H9 (cell line): Measurements from ENCODE around the gene RHOU. TPM values are rescaled to one million over a fixed set of nuclear protein-coding genes. Genes with fewer than 3 reads are reported as not detected.

Experiments
- DNase-seq: peaks from one replicate; pipeline ENCODE4 v3.0.0-alpha.2; 2017
- H2AFZ ChIP-seq: one replicate; pipeline ENCODE4 v1.6.1; 2013; ENCODE audit warnings: mild to moderate bottlenecking, low read length, control low read depth, moderate library complexity
- H2AK5ac ChIP-seq: 2 replicates; pipeline ENCODE4 v1.6.1; 2013; ENCODE audit warnings: low read length, control low read depth, mixed read lengths; ENCODE audit not compliant: insufficient read length
- H2BK120ac ChIP-seq: one replicate; pipeline ENCODE4 v1.6.1; 2013; ENCODE audit warnings: low read depth, mild to moderate bottlenecking, low read length, control low read depth, inconsistent platforms; ENCODE audit not compliant: poor library complexity, severe bottlenecking
- H2BK12ac ChIP-seq: 2 replicates; pipeline ENCODE4 v1.6.1; 2013; ENCODE audit warnings: low read length, control low read depth, mixed read lengths, low read depth; ENCODE audit not compliant: insufficient read length
- H2BK15ac ChIP-seq: 2 replicates; pipeline ENCODE4 v1.6.1; 2013; ENCODE audit warnings: low read depth, low read length, control low read depth
- H2BK20ac ChIP-seq: one replicate; pipeline ENCODE4 v1.6.1; 2013; ENCODE audit warnings: low read depth, mild to moderate bottlenecking, low read length, control low read depth, inconsistent platforms; ENCODE audit not compliant: poor library complexity, severe bottlenecking
- H2BK5ac ChIP-seq: 2 replicates; pipeline ENCODE4 v1.6.1; 2013; ENCODE audit warnings: low read length, control low read depth, mixed read lengths; ENCODE audit not compliant: insufficient read length
- H3K14ac ChIP-seq: 2 replicates; pipeline ENCODE4 v1.6.1; 2013; ENCODE audit warnings: low read length, control low read depth; ENCODE audit not compliant: insufficient read depth
- H3K18ac ChIP-seq: 2 replicates; pipeline ENCODE4 v1.6.1; 2013; ENCODE audit warnings: low read depth, mild to moderate bottlenecking, mixed read lengths, low read length, control low read depth; ENCODE audit not compliant: insufficient read length
- H3K23ac ChIP-seq: 2 replicates; pipeline ENCODE4 v1.6.1; 2013; ENCODE audit warnings: low read length, control low read depth, mixed read lengths, low read depth; ENCODE audit not compliant: insufficient read length
- H3K23me2 ChIP-seq: 2 replicates; pipeline ENCODE4 v1.6.1; 2013; ENCODE audit warnings: low read depth, mild to moderate bottlenecking, mixed read lengths, low read length, control low read depth; ENCODE audit not compliant: insufficient read length, poor library complexity, severe bottlenecking
- H3K27ac ChIP-seq: 2 replicates; pipeline ENCODE4 v1.5.1; 2013; ENCODE audit warnings: low read length, control low read depth, mixed read lengths, low read depth; ENCODE audit not compliant: insufficient read length
- H3K27me3 ChIP-seq: 2 replicates; pipeline ENCODE4 v1.6.1; 2013; ENCODE audit warnings: low read length, control low read depth, inconsistent platforms; ENCODE audit not compliant: insufficient read depth
- H3K4ac ChIP-seq: 2 replicates; pipeline ENCODE4 v1.6.1; 2013; ENCODE audit warnings: low read depth, mild to moderate bottlenecking, control low read depth, inconsistent platforms, low read length, moderate library complexity
- H3K4me1 ChIP-seq: 2 replicates; pipeline ENCODE4 v1.6.1; 2013; ENCODE audit warnings: low read length, control low read depth, inconsistent platforms; ENCODE audit not compliant: insufficient read depth
- H3K4me2 ChIP-seq: 2 replicates; pipeline ENCODE4 v1.6.1; 2013; ENCODE audit warnings: low read length, control low read depth, mixed read lengths; ENCODE audit not compliant: insufficient read length, insufficient read depth
- H3K56ac ChIP-seq: 2 replicates; pipeline ENCODE4 v1.6.1; 2013; ENCODE audit warnings: low read depth, mild to moderate bottlenecking, mixed read lengths, low read length, control low read depth; ENCODE audit not compliant: insufficient read length
- H3K79me1 ChIP-seq: 2 replicates; pipeline ENCODE4 v1.6.1; 2013; ENCODE audit warnings: low read depth, mild to moderate bottlenecking, moderate library complexity, low read length, control low read depth, inconsistent platforms; ENCODE audit not compliant: insufficient read depth, poor library complexity, severe bottlenecking
- H3K79me2 ChIP-seq: 2 replicates; pipeline ENCODE4 v1.6.1; 2013; ENCODE audit warnings: low read length, control low read depth, inconsistent platforms; ENCODE audit not compliant: insufficient read depth
- H3K9ac ChIP-seq: 2 replicates; pipeline ENCODE4 v1.6.1; 2013; ENCODE audit warnings: low read length, control low read depth, mixed read lengths; ENCODE audit not compliant: insufficient read length; ENCODE audit errors: extremely low read depth
- H3K9me3 ChIP-seq: one replicate; pipeline ENCODE4 v1.6.1; 2013; ENCODE audit warnings: low read depth, low read length, inconsistent platforms; ENCODE audit not compliant: control insufficient read depth
- H3T11ph ChIP-seq: one replicate; pipeline ENCODE4 v1.6.1; 2013; ENCODE audit warnings: mild to moderate bottlenecking, low read length, control low read depth, inconsistent platforms
- H4K20me1 ChIP-seq: one replicate; pipeline ENCODE4 v1.6.1; 2013; ENCODE audit not compliant: control insufficient read depth, insufficient read length, insufficient read depth
- H4K5ac ChIP-seq: 2 replicates; pipeline ENCODE4 v1.6.1; 2013; ENCODE audit warnings: low read depth, mild to moderate bottlenecking, mixed read lengths, low read length, control low read depth; ENCODE audit not compliant: insufficient read length
- H4K8ac ChIP-seq: replicated peaks from 2 replicates; pipeline ENCODE4 v1.6.1; 2013; ENCODE audit warnings: low read length, control low read depth, mixed read lengths, low read depth; ENCODE audit not compliant: insufficient read length
- H4K91ac ChIP-seq: 2 replicates; pipeline ENCODE4 v1.6.1; 2013; ENCODE audit warnings: low read depth, mild to moderate bottlenecking, moderate library complexity, mixed read lengths, low read length, control low read depth; ENCODE audit not compliant: insufficient read length
- H3K27ac Mint-ChIP-seq, 3 experiments: 2 replicates in 2 of 3; 3 replicates in 1 of 3; pipeline ENCODE4 v1.8.0; 2020 to 2021; ENCODE audit warnings: mixed read lengths in 3 of 3, mild to moderate bottlenecking in 1 of 3, moderate library complexity in 1 of 3
- H3K27me3 Mint-ChIP-seq: 2 replicates; pipeline ENCODE4 v1.8.0; 2021; ENCODE audit warnings: low read depth, mild to moderate bottlenecking, moderate library complexity, mixed read lengths
- H3K36me3 Mint-ChIP-seq, 3 experiments: 2 replicates in 2 of 3; 3 replicates in 1 of 3; pipeline ENCODE4 v1.8.0; 2020 to 2021; ENCODE audit warnings: low read depth in 3 of 3, mixed read lengths in 3 of 3; ENCODE audit not compliant: insufficient read depth in 1 of 3
- H3K4me1 Mint-ChIP-seq, 2 experiments: 2 replicates each; pipeline ENCODE4 v1.8.0; 2020; ENCODE audit warnings: mixed read lengths in 2 of 2
- H3K4me3 Mint-ChIP-seq, 2 experiments: 2 replicates in 1 of 2; 3 replicates in 1 of 2; pipeline ENCODE4 v1.8.0; 2020 to 2021; ENCODE audit warnings: mild to moderate bottlenecking in 2 of 2, mixed read lengths in 2 of 2, moderate library complexity in 1 of 2
- H3K9me3 Mint-ChIP-seq, 2 experiments: 2 replicates in 1 of 2; 3 replicates in 1 of 2; pipeline ENCODE4 v1.8.0; 2020; ENCODE audit warnings: mild to moderate bottlenecking in 2 of 2, mixed read lengths in 2 of 2, moderate library complexity in 1 of 2
- WGBS: extraction: QIAGEN DNeasy Blood & Tissue Kit; methylation state at CpG from one replicate; pipeline ENCODE4 v1.1.7; 2013; ENCODE audit warnings: missing lambda C conversion rate, low lambda C conversion rate, mixed read lengths; ENCODE audit not compliant: insufficient read length; ENCODE audit errors: extremely low coverage; 5-methylcytosine and 5-hydroxymethylcytosine counted together
- total RNA-seq: library from RNA; stranded (reverse); gene quantifications from 2 replicates; pipeline ENCODE4 v1.2.1, GENCODE V29; 2021
- TF ChIP-seq, protein P1 (sequence below): fragments of 200-600 bp; sonication (generic); conservative IDR thresholded peaks from 3 replicates; pipeline ENCODE4 v1.8.0; 2021; ENCODE audit warnings: antibody characterized with exemption, mild to moderate bottlenecking

RHOU gene
- total RNA-seq, 1 experiment from 2014 or later, result 3.9 TPM

DNA sequence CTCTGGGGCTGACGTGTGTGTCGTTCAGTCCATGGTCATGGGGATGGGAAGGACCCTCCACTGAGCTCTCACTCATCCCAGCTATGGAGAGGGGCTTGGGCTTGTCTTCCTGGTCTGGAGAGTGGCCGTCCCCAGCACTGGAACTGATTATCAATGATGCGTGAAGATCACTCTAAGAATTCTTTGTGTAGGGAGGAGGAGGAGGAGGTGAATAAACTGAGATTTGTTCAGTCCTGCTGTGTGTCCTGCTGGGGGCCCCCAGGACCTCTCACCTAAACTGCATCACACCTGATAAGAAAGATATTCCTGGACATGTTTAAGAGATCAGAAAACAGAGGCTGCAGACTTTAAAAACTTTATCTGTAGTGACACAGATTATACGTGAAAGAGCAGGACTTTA, 21.2 kb downstream of the RHOU start:
- no peak overlapping the region for H3K18ac ChIP-seq
- H3K27me3 Mint-ChIP-seq, result peaks cover 38% of the 10 kb centered on the region
- no peak overlapping the region for H2BK120ac ChIP-seq
- no peak overlapping the region for H2AK5ac ChIP-seq
- 0 out of 2 replicates have a peak, but pooled peaks cover 1% of the 10 kb centered on the region for H3K79me2 ChIP-seq
- no peak overlapping the region for H3K4ac ChIP-seq
- no peak overlapping the region for H3K4me3 Mint-ChIP-seq
- H4K8ac ChIP-seq, result no peak overlapping the region
- TF ChIP-seq, protein P1, sequence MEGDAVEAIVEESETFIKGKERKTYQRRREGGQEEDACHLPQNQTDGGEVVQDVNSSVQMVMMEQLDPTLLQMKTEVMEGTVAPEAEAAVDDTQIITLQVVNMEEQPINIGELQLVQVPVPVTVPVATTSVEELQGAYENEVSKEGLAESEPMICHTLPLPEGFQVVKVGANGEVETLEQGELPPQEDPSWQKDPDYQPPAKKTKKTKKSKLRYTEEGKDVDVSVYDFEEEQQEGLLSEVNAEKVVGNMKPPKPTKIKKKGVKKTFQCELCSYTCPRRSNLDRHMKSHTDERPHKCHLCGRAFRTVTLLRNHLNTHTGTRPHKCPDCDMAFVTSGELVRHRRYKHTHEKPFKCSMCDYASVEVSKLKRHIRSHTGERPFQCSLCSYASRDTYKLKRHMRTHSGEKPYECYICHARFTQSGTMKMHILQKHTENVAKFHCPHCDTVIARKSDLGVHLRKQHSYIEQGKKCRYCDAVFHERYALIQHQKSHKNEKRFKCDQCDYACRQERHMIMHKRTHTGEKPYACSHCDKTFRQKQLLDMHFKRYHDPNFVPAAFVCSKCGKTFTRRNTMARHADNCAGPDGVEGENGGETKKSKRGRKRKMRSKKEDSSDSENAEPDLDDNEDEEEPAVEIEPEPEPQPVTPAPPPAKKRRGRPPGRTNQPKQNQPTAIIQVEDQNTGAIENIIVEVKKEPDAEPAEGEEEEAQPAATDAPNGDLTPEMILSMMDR, result no peak
- H3K79me1 ChIP-seq, result no peaks in the 10 kb centered on the region
- WGBS, result no CpG with 5 or more reads among the region's 5 CpGs
- no peak overlapping the region for H2BK20ac ChIP-seq
- H4K91ac ChIP-seq, result no peak overlapping the region
- no peak overlapping the region for H3T11ph ChIP-seq
- H3K23me2 ChIP-seq, result no peaks in the 10 kb centered on the region
- H3K9me3 ChIP-seq, result no peaks in the 10 kb centered on the region
- H3K23ac ChIP-seq, result no peak overlapping the region
- H2AFZ ChIP-seq, result no peak overlapping the region
- no peak overlapping the region for H3K14ac ChIP-seq
- no peaks in the 10 kb centered on the region for H3K4me1 ChIP-seq
- H3K9me3 Mint-ChIP-seq, result peaks cover 5 to 13% of the 10 kb centered on the region in 2 experiments; a peak in 4 of 5 replicates
- no peak overlapping the region for H3K9ac ChIP-seq
- no peaks in the 10 kb centered on the region for H3K27me3 ChIP-seq
- H2BK5ac ChIP-seq, result no peak overlapping the region
- no peak overlapping the region for H3K4me2 ChIP-seq
- no peak overlapping the region for H3K56ac ChIP-seq
- no peaks in the 10 kb centered on the region for H3K36me3 Mint-ChIP-seq
- H3K4me1 Mint-ChIP-seq, result peaks cover 9% of the 10 kb centered on the region in 2 experiments
- no peak for DNase-seq
- no peak overlapping the region for H3K27ac ChIP-seq
- H2BK12ac ChIP-seq, result no peak overlapping the region
- H2BK15ac ChIP-seq, result no peak overlapping the region
- H4K20me1 ChIP-seq, result no peaks in the 10 kb centered on the region
- no peak overlapping the region for H3K27ac Mint-ChIP-seq
- no peak overlapping the region for H4K5ac ChIP-seq
